Coronary artery (tissue), 2 donors: ENCODE data around the gene DLG2.

ENCODE experiments used
- DNase-seq: peaks from one replicate; pipeline ENCODE4 v3.0.0-alpha.2; 2017; ENCODE audit warnings: low spot score
- H3K27ac ChIP-seq, 2 donors: fragments of 200-600 bp; sonication (generic); one replicate each; pipeline ENCODE4 v1.5.1; 2016 to 2019
- H3K4me3 ChIP-seq: fragments of 200-600 bp; sonication (generic); 2 replicates; pipeline ENCODE4 v1.5.1; 2016; ENCODE audit warnings: mild to moderate bottlenecking, moderate library complexity
- TF ChIP-seq, protein P1 (sequence below): fragments of 200-600 bp; sonication (generic); IDR thresholded peaks from one replicate; pipeline ENCODE4 v1.5.1; 2019; ENCODE audit warnings: antibody characterized with exemption

The DLG2 gene

DNA sequence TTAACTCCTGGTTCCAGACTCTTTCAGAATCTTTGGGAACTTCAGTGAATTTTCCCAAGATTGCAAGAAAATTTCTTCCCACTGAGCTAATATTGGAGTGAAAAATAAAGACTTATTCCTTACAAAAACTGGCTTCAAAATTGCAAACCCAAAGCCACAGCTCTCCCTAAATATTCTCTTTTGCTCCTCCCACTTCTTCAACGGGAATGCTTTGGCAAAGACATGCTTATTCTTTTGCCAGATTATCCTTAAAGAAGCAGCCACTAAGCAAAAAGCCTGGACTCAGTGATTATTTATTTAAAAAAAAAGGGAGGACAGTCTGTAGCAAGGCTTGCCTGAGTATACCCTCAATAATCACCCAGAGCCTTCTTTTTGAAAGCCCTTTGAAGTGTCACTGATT lies 1438.6 kb downstream of the DLG2 start:
- DNase-seq = no peak
- no peak overlapping the region for H3K27ac ChIP-seq
- TF ChIP-seq, protein P1, sequence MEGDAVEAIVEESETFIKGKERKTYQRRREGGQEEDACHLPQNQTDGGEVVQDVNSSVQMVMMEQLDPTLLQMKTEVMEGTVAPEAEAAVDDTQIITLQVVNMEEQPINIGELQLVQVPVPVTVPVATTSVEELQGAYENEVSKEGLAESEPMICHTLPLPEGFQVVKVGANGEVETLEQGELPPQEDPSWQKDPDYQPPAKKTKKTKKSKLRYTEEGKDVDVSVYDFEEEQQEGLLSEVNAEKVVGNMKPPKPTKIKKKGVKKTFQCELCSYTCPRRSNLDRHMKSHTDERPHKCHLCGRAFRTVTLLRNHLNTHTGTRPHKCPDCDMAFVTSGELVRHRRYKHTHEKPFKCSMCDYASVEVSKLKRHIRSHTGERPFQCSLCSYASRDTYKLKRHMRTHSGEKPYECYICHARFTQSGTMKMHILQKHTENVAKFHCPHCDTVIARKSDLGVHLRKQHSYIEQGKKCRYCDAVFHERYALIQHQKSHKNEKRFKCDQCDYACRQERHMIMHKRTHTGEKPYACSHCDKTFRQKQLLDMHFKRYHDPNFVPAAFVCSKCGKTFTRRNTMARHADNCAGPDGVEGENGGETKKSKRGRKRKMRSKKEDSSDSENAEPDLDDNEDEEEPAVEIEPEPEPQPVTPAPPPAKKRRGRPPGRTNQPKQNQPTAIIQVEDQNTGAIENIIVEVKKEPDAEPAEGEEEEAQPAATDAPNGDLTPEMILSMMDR = no peak
- no peak overlapping the region for H3K4me3 ChIP-seq

DNA sequence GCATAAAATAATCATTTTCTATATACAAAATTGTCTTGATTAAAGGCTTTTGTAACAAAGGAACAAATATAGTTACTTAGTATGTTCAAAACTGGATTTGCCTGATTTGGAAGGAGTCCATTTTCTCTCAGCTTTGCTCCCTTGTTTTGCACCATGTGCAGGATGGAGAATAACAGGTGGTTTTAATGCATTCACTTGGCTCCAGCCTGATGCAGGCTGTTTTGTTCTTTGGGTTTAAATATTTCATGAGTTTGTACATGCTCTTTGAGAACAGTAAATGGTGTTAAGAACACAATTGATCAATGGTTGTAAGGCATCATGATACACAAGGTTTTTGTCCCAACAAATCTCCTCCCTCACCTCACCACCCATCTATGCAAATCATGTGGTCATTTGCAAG lies 1454.1 kb downstream of the DLG2 start:
- Histone ChIP-seq H3K4me3 (no peak overlapping the region), H3K27ac (no peak overlapping the region)
- no peak for DNase-seq
- TF ChIP-seq, protein P1 = no peak

DNA sequence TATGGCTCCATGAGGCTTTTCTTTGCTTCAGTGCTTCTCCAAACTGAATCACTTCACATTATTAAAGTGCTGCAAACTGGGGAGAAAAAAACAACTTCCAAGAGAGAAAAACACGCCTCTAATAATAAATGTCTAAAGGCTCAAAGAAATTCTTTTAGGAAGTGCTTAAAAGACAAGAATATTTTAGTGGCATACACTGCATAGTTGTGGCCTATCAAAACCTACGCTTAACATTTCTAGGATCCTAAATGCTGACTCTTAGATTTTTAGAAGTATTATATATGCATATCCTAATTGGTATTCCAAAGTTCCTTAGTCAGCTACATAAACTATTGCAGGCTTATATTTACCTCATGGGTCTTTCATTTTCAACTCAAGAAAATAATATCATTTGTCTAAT lies 1462.0 kb downstream of the DLG2 start:
- TF ChIP-seq, protein P1 = no peak
- H3K27ac ChIP-seq = no peak overlapping the region
- no peak for DNase-seq
- no peak overlapping the region for H3K4me3 ChIP-seq

DNA sequence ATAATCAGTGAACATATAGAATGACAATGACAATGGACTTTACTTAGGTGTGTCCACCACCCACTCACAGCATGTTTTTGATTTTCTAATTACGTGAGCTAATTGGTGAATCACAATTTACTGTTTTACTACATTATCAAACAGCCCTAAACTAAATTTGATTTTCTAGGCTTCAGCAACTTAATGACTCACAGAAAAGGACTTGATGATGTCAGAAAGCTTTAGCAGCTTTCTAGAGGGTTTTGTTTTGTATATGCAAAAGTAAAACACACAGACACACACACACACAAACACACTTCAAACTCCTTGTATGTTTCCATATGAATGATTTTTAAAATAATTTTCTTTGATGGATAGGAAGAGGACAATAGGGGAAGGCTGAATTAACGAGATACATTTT lies 1462.4 kb downstream of the DLG2 start:
- DNase-seq = no peak
- TF ChIP-seq, protein P1 = no peak
- no peak overlapping the region for H3K4me3 ChIP-seq
- H3K27ac ChIP-seq = no peak overlapping the region

DNA sequence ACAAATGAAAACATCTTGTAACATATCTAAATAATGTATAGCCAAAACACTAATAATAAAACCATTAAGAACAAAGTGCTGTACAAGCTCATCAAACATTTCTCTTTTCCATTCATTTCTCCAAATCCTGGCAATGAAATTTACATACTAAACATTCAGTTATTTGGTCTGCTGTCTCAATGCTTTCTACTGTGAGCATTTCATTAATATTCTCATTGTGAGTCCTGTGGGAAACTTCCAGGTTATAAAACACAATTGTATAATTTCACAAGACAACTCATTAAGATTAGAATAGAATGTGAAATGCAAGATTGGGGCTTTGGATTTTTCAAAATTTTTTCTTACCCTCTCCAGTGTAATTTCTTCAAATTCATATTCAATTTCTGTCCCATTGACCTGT lies 1464.0 kb downstream of the DLG2 start:
- TF ChIP-seq, protein P1 = no peak
- no peak for DNase-seq
- Histone ChIP-seq H3K27ac (no peak overlapping the region), H3K4me3 (no peak overlapping the region)

DNA sequence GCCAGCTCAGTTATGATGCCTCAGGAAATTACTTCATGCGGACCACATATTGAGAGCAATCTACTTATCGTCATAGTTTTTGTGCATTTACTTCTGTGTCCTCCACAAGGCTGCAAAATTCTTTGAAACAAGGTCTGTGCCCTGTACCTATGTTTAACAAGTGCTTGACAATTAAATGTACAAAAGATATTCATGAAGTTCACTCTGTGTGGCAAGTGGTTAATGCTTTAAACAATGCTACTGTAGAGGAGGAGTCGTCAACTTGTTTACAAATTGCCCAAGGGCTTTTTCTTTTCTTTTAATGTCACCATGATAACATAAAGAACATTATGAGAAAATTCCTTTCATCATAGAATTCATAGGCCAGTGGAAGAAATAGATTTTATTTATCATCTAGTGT lies 1469.5 kb downstream of the DLG2 start:
- Histone ChIP-seq H3K4me3 (no peak overlapping the region), H3K27ac (no peak overlapping the region)
- TF ChIP-seq, protein P1 = no peak
- no peak for DNase-seq

DNA sequence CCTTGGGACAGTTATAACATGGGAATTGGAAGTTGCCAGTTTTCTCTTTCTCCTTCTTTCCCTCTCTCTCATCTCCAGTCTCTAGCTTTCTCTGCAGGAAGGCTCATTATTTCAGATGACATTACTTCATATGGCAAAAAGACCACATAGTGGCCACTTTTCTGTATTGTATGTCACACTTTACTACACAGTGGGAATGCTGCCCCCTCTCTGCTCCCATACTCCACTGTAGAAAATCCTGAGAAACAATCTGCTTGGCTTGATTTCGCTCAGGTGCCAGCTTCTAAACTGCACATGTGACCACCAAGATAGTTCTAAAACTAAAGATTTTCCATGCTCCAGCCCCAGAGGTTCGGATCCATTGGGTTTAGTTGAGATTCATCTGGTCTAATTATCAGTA lies 1480.3 kb downstream of the DLG2 start:
- Histone ChIP-seq H3K4me3 (no peak overlapping the region), H3K27ac (no peak overlapping the region)
- TF ChIP-seq, protein P1 = no peak
- no peak for DNase-seq
